GM21576 (cell line): ENCODE data around the gene UMAD1.
A peak's percentile ranks its signal among the peaks of the same experiment; 100 is the strongest.
"Not testable (repeated sequence)": the region's sequence is repeated elsewhere in the genome, so short reads cannot be mapped to it uniquely, and the experiment has no call there.

ENCODE experiments used
- ATAC-seq: cut with Tn5 transposase; IDR thresholded peaks from one replicate; pipeline ENCODE4 v1.9.1; 2021; ENCODE audit warnings: mild to moderate bottlenecking, moderate library complexity; ENCODE audit not compliant: unreplicated experiment

Gene UMAD1

GRCh38 chr7:7793249-7793648 is 152.7 kb downstream of the UMAD1 start:
- no peak for ATAC-seq

DNA sequence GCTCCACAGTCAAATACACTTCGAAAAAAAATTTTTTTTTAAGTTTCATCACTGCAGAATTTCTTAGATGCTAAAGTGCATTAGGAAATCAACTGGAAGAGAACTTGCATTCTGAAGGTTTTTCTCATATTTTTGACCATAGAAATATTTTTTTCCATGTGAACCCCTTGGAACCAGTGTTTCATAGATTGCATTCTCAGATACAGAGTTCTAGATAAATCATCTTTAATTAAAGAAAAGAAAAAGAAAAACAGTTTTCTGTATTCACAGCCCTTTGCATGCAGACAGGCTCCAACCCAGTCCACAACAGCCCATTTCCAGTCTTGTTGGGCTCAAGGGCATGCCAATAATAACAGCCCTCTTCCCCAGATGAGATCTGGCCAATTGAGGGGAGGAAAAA is 153.4 kb downstream of the UMAD1 start:
- no peak for ATAC-seq

GRCh38 chr7:7795203-7795602 is 154.7 kb downstream of the UMAD1 start:
- no peak for ATAC-seq

DNA sequence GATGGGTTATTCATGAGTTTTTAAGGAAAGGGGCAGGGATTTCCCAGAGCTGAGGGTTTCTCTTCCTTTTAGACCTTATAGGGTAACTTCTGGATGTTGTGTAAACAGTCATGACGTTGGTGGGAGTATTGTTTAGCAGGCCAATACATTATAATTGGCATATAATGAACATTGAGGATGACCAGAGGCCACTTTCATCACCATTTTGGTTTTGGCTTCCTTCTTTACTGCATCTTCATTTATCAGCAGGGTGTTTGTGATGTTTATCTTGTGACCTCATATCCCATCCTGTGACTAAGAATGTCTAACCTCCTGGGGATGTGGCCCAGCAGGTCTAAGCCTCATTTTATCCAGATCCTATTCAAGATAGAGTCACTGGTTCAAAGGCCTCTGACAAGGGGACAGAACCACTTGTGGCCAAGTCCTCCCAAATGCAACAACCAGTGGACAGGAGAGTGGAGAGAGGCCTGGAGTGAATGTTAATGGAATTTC is 155.1 kb downstream of the UMAD1 start:
- ATAC-seq = no peak

- peak; percentile 53 for ATAC-seq
These were observed 158.0 kb downstream of the UMAD1 start for GRCh38 chr7:7798510-7798909.

GRCh38 chr7:7799138-7799537 is 158.6 kb downstream of the UMAD1 start:
- no peak for ATAC-seq

DNA sequence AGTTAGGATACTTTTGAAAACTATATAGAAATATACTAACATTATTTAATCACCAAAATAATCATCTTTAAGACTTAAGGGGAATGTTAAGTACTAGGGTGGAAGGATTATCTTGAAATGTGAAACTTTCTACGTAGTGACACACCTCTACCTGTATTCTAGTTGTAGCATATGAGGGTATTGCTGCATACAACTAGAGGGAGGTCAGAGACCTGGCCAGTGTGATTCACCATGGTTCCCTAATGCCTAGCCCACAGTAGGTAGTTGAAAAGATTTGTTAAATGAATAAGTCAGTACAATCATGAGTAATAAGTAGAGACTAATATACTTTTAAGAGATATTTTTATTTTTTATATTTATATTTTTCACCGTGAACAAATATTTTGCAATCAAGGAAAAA is 162.0 kb downstream of the UMAD1 start:
- ATAC-seq = no peak

GRCh38 chr7:7803715-7804178 is 163.2 kb downstream of the UMAD1 start:
- no peak for ATAC-seq

DNA sequence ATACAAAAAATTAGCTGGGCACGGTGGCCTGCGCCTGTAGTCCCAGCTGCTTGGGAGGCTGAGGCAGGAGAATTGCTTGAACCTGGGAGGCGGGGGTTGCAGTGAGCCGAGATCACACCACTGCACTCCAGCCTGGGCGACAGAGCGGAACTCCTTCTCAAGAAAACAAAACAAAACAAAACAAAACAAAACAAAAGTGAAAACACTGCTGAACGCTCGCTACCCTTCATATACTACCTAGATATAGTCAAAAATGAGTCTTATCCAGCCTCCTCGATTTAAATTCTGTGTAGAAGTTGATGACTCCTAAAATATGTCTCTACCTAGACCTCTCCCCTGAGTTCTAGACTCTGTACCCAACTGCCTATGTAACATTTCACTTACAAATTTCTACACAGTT is 164.3 kb downstream of the UMAD1 start:
- not testable (repeated sequence) for ATAC-seq

- ATAC-seq = no peak
These were observed 165.1 kb downstream of the UMAD1 start for GRCh38 chr7:7805511-7806153.

GRCh38 chr7:7808156-7808555 is 167.6 kb downstream of the UMAD1 start:
- ATAC-seq = no peak

DNA sequence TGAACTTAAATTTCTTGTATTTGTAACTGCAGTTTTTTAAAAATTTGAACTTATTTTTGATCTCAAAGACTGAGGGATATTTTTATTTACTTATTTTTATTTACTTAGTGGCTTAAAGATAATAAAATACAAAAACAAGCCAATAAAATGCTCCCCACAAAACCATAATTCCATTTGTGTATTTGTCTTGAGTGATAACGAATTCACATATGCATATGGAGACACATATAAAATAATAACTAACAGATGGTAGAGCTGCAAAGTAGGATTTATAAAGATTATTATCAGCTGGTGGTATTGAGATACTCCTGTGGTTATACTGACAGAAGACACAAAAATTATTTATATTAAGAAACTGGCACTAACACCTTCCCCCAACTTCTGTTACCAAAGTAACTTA is 168.1 kb downstream of the UMAD1 start:
- ATAC-seq = no peak

DNA sequence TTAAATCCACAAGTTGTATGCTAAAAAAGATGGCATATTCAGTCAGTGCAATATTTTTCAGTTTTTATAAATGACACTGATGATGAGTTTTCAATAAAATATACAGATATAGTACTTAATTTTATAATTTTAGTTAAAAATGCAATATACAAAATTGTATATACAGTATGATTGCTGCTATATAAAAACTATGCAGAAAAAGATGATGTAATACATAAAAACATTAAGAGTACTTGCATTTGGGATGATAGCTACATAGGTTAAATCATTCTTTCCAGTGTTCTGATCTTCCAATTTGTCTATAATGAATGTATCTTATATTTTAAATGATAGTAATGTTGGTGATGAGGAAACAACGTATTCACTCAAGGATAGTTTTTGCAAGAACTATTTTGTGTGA is 169.8 kb downstream of the UMAD1 start:
- no peak for ATAC-seq

DNA sequence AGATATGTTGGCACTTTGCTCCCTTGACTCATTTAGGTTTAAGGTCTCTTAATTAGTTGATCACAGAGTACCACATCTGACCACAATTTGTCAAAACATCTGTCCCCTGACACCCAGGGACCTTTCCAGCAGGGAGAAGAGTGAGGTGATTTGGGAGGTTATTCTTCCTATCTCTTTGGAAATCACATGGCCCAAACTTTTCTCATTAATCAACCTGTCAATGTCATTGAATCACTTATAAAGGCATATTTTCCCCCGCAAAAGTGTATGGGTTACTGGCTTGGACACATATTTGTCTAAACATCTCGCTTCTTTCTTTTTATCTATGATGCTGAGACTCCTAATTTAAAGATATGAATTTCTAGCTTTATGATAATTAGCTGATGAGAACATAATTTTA is 170.3 kb downstream of the UMAD1 start:
- no peak for ATAC-seq

DNA sequence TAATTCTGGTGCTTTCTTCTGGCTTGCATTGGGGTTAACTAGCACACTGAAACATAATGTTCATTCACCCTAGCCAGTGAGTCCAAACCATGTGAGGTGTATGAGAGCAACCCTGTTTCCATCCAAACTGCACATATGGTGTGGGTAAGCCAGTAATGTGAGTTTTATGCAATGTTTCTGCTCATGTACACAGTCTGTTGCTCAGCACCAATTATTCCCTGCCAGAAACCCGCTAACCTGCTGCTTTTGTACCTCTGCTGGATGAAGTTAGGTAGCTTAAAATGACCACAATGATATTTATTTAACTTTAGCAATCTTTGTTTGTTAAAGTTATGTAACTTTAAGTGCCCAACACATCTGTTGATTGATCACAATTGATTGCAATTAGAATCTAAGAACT is 171.6 kb downstream of the UMAD1 start:
- no peak for ATAC-seq

DNA sequence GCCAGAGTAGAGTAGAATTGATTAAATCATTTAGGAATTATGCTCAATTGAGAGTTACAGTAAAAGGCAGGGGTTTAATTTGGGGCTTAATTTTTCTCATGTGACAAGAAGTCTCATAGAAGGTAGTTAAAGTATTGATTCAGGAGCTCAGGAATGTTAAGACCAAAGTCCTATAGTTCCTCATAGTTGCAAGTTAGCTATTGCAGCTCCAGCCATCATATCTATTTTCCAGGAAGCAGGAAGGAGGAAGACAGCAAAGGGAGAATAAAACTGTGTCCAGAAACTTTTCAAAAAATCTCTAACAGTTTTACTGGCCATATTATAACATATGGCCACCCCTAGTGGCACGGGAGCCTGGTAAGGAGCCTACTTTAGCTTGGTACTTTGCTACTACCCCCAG is 174.8 kb downstream of the UMAD1 start:
- no peak for ATAC-seq

- peak; percentile 59 for ATAC-seq
These were observed 175.5 kb downstream of the UMAD1 start for GRCh38 chr7:7816084-7816483.

- ATAC-seq = no peak
These were observed 176.4 kb downstream of the UMAD1 start for GRCh38 chr7:7816816-7817536.

DNA sequence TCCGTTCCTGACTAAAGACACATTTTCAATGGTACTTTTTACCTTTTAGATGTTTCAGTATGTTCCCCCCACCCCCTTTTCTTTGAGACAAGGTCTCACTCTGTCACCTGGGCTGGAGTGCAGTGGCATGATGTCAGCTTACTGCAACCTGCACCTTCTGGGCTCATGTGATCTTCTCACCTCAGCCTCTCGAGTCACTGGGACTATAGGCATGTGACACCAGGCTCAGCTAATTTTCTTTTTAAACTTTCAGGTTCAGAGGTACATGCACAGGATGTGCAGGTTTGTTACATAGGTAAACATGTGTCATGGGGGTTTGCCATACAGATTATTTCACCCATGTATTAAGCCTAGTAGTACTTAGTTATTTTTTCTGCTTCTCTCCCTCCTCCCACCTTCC is 177.2 kb downstream of the UMAD1 start:
- no peak for ATAC-seq

DNA sequence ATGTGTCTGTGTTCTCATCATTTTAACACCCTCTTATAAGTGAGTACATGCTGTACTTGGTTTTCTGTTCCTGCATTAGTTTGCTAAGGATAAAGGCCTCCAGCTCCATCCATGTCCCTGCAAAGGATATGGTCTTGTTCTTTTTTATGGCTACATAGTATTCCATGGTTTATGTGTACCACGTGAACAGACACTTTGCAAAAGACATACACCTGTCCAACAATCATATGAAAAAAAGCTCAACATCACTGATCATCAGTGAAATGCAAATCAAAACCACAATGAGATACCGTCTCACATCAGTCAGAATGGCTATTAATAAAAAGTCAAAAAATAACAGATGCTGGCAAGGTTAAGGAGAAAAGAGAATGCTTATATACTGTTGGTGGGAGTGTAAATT is 177.6 kb downstream of the UMAD1 start:
- ATAC-seq = not testable (repeated sequence)

GRCh38 chr7:7819442-7820247 is 179.1 kb downstream of the UMAD1 start:
- ATAC-seq = no peak

DNA sequence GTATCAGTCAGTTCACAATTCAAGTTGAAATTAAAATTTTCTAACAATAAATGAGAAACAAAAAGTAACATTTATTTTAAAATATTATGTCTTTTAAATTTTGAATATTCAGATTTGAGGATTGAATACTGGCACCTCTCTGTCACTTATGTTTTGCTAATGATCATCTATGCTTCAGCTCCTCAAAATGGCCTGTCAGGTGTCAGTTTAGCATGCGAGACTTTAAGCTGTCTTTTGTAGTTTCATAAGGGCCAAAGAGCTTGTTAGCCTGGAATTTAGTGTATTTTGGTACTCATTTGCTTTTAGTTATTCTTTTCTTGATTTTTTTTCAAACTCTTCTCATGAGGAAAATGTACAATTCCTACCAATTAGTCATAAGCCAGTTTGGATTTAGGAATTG is 179.9 kb downstream of the UMAD1 start:
- no peak for ATAC-seq
